Natural killer cell (primary cell): ENCODE data around the gene PPM1L. TPM values are rescaled to one million over a fixed set of nuclear protein-coding genes. Genes with fewer than 3 reads are reported as not detected.

Experiments
- ATAC-seq, 3 donors: fragments of 150-1000 bp in 2 of 3; fragments of 200-7000 bp in 1 of 3; cut with Tn5 transposase; 1 replicate in 1 of 3; 2 replicates in 2 of 3; pipeline ENCODE4 v1.10.0; 2021; ENCODE audit warnings: mild to moderate bottlenecking in 2 of 3, moderate library complexity in 2 of 3
- DNase-seq, 2 donors: peaks; one replicate each; pipeline versions ENCODE4 v3.0.0 to v3.0.0-alpha.2; 2013 to 2021; ENCODE audit warnings: mixed read lengths in 1 of 2
- H3K27ac ChIP-seq: one replicate; pipeline ENCODE4 v1.5.1; 2013; ENCODE audit warnings: mild to moderate bottlenecking, low read length
- H3K27me3 ChIP-seq: one replicate; pipeline ENCODE4 v1.6.1; 2013; ENCODE audit warnings: low read length; ENCODE audit not compliant: control insufficient read depth, insufficient read depth
- H3K36me3 ChIP-seq: one replicate; pipeline ENCODE4 v1.6.1; 2013; ENCODE audit warnings: low read length; ENCODE audit not compliant: control insufficient read depth, insufficient read depth
- H3K4me1 ChIP-seq: one replicate; pipeline ENCODE4 v1.6.1; 2013; ENCODE audit warnings: low read length; ENCODE audit not compliant: control insufficient read depth, insufficient read depth
- H3K4me3 ChIP-seq: one replicate; pipeline ENCODE4 v1.5.1; 2013; ENCODE audit warnings: low read length
- H3K9me3 ChIP-seq: one replicate; pipeline ENCODE4 v1.6.1; 2013; ENCODE audit warnings: low read length; ENCODE audit not compliant: control insufficient read depth, insufficient read depth
- H3K27ac Mint-ChIP-seq, 2 donors: one replicate each; pipeline ENCODE4 v1.8.0; 2022; ENCODE audit warnings: mild to moderate bottlenecking in 2 of 2, mixed read lengths in 2 of 2, moderate library complexity in 1 of 2
- H3K27me3 Mint-ChIP-seq, 2 donors: one replicate each; pipeline ENCODE4 v1.8.0; 2022; ENCODE audit warnings: low read depth in 2 of 2, mixed read lengths in 2 of 2
- H3K36me3 Mint-ChIP-seq: one replicate; pipeline ENCODE4 v1.8.0; 2022; ENCODE audit warnings: mixed read lengths
- H3K4me1 Mint-ChIP-seq, 2 donors: one replicate each; pipeline ENCODE4 v1.8.0; 2022; ENCODE audit warnings: mixed read lengths in 2 of 2
- H3K4me3 Mint-ChIP-seq: one replicate; pipeline ENCODE4 v1.8.0; 2022; ENCODE audit warnings: mild to moderate bottlenecking, moderate library complexity, mixed read lengths
- H3K9me3 Mint-ChIP-seq, 2 donors: one replicate each; pipeline ENCODE4 v1.8.0; 2022; ENCODE audit warnings: mixed read lengths in 2 of 2
- WGBS: methylation state at CpG from one replicate; pipeline ENCODE4 v1.1.7; 2013; ENCODE audit warnings: missing lambda C conversion rate; ENCODE audit not compliant: insufficient coverage; 5-methylcytosine and 5-hydroxymethylcytosine counted together
- intact Hi-C: fragments of 100-400 bp; cut with micrococcal nuclease; formaldehyde crosslinking; loops from one replicate; pipeline ENCODE4 v1.14.2; 2022
- total RNA-seq, 4 donors: library from RNA; stranded (reverse); fragments of 120-200 nt in 1 of 4; gene quantifications; one replicate each; pipeline versions ENCODE4 v1.2.3 to v1.2.4, GENCODE V29; 2013 to 2022
- TF ChIP-seq, protein P1 (sequence below): fragments of 200-600 bp; IDR thresholded peaks from one replicate; pipeline ENCODE4 v1.8.0; 2022; ENCODE audit warnings: antibody characterized with exemption

Gene PPM1L
- total RNA-seq, 3 donors from 2014 or later (not counting 1 experiment from before 2014, with no cell fraction given): 52.6 to 73.2 (median 52.9) TPM

GRCh38 chr3:160815280-160815679 is 59.2 kb downstream of the PPM1L start:
- WGBS: 100% methylated on average over 1 of the region's 1 CpG
- H3K27ac Mint-ChIP-seq: no peak overlapping the region
- no peaks in the 10 kb centered on the region for H3K4me1 ChIP-seq
- H3K36me3 ChIP-seq: no peaks in the 10 kb centered on the region
- TF ChIP-seq, protein P1, sequence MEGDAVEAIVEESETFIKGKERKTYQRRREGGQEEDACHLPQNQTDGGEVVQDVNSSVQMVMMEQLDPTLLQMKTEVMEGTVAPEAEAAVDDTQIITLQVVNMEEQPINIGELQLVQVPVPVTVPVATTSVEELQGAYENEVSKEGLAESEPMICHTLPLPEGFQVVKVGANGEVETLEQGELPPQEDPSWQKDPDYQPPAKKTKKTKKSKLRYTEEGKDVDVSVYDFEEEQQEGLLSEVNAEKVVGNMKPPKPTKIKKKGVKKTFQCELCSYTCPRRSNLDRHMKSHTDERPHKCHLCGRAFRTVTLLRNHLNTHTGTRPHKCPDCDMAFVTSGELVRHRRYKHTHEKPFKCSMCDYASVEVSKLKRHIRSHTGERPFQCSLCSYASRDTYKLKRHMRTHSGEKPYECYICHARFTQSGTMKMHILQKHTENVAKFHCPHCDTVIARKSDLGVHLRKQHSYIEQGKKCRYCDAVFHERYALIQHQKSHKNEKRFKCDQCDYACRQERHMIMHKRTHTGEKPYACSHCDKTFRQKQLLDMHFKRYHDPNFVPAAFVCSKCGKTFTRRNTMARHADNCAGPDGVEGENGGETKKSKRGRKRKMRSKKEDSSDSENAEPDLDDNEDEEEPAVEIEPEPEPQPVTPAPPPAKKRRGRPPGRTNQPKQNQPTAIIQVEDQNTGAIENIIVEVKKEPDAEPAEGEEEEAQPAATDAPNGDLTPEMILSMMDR: no peak
- no peak overlapping the region for H3K27ac ChIP-seq
- H3K4me1 Mint-ChIP-seq: peaks cover 33% of the 10 kb centered on the region in 2 donors
- H3K36me3 Mint-ChIP-seq: no peaks in the 10 kb centered on the region
- no peaks in the 10 kb centered on the region for H3K27me3 ChIP-seq
- no peaks in the 10 kb centered on the region for H3K9me3 ChIP-seq
- no peak overlapping the region for H3K4me3 ChIP-seq
- H3K9me3 Mint-ChIP-seq: no peaks in the 10 kb centered on the region
- no peak overlapping the region for H3K4me3 Mint-ChIP-seq
- intact Hi-C loops: no loop called here
- H3K27me3 Mint-ChIP-seq: no peaks in the 10 kb centered on the region
- ATAC-seq (no peak), DNase-seq (no peak)

GRCh38 chr3:160820022-160820421 is 64.0 kb downstream of the PPM1L start:
- Mint-ChIP-seq H3K9me3 (no peaks in the 10 kb centered on the region), H3K27ac (no peak overlapping the region), H3K36me3 (no peaks in the 10 kb centered on the region), H3K4me3 (no peak overlapping the region), H3K27me3 (no peaks in the 10 kb centered on the region), H3K4me1 (peaks cover 15 to 22% of the 10 kb centered on the region in 2 donors)
- Histone ChIP-seq H3K4me1 (no peaks in the 10 kb centered on the region), H3K9me3 (no peaks in the 10 kb centered on the region), H3K27ac (no peak overlapping the region), H3K36me3 (no peaks in the 10 kb centered on the region), H3K4me3 (no peak overlapping the region), H3K27me3 (no peaks in the 10 kb centered on the region)
- intact Hi-C loops: no loop called here
- 95% methylated on average over 1 of the region's 1 CpG for WGBS
- no peak for DNase-seq
- TF ChIP-seq, protein P1: no peak
- no peak for ATAC-seq

DNA sequence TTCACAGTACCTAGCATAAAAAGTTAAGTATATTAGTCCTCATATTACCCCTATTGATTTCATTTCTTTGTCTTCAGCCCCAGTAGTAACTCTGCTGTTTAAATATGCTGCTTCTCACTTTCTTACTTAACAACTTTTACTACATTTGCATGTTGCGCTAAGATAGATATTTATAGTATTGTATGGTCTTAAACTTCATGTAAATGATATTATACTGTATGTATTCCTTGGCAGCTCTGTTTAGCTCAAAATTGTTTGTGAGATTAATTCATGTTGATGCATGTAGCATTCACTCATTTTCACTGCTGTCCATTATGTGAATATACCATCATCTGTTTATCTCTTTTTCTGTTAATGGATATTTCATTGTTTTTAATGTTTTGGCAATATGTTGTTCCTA is 64.4 kb downstream of the PPM1L start:
- TF ChIP-seq, protein P1: no peak
- no peak overlapping the region for H3K27ac ChIP-seq
- no peaks in the 10 kb centered on the region for H3K9me3 ChIP-seq
- peaks cover 17 to 24% of the 10 kb centered on the region in 2 donors for H3K4me1 Mint-ChIP-seq
- no peaks in the 10 kb centered on the region for H3K27me3 Mint-ChIP-seq
- no peaks in the 10 kb centered on the region for H3K36me3 Mint-ChIP-seq
- ATAC-seq: no peak
- no peak overlapping the region for H3K4me3 Mint-ChIP-seq
- H3K4me1 ChIP-seq: no peaks in the 10 kb centered on the region
- no peak overlapping the region for H3K4me3 ChIP-seq
- H3K27ac Mint-ChIP-seq: no peak overlapping the region
- no peaks in the 10 kb centered on the region for H3K27me3 ChIP-seq
- DNase-seq: no peak
- H3K9me3 Mint-ChIP-seq: no peaks in the 10 kb centered on the region
- WGBS: no CpG with 5 or more reads among the region's 1 CpG
- intact Hi-C loops: no loop called here
- no peaks in the 10 kb centered on the region for H3K36me3 ChIP-seq

- Mint-ChIP-seq H3K36me3 (no peaks in the 10 kb centered on the region), H3K27me3 (no peaks in the 10 kb centered on the region), H3K9me3 (no peaks in the 10 kb centered on the region), H3K4me1 (peaks cover 16 to 21% of the 10 kb centered on the region in 2 donors), H3K4me3 (no peak overlapping the region), H3K27ac (no peak overlapping the region)
- no peaks in the 10 kb centered on the region for H3K27me3 ChIP-seq
- intact Hi-C loops: no loop called here
- no peaks in the 10 kb centered on the region for H3K9me3 ChIP-seq
- peaks cover 4% of the 10 kb centered on the region for H3K4me1 ChIP-seq
- no peak overlapping the region for H3K27ac ChIP-seq
- H3K36me3 ChIP-seq: no peaks in the 10 kb centered on the region
- ATAC-seq (no peak), DNase-seq (no peak)
- H3K4me3 ChIP-seq: no peak overlapping the region
- TF ChIP-seq, protein P1: no peak
These were observed 66.9 kb downstream of the PPM1L start for GRCh38 chr3:160822936-160823335.
